Fibroblast of the conjunctiva (primary cell): ENCODE data around the gene HSPA1A.
A peak's percentile ranks its signal among the peaks of the same experiment; 100 is the strongest.
"Not testable (repeated sequence)": the region's sequence is repeated elsewhere in the genome, so short reads cannot be mapped to it uniquely, and the experiment has no call there.

ENCODE experiments used
- DNase-seq: peaks from one replicate; pipeline ENCODE4 v3.0.0-alpha.2; 2010; ENCODE audit warnings: low read depth

HSPA1A gene

DNA sequence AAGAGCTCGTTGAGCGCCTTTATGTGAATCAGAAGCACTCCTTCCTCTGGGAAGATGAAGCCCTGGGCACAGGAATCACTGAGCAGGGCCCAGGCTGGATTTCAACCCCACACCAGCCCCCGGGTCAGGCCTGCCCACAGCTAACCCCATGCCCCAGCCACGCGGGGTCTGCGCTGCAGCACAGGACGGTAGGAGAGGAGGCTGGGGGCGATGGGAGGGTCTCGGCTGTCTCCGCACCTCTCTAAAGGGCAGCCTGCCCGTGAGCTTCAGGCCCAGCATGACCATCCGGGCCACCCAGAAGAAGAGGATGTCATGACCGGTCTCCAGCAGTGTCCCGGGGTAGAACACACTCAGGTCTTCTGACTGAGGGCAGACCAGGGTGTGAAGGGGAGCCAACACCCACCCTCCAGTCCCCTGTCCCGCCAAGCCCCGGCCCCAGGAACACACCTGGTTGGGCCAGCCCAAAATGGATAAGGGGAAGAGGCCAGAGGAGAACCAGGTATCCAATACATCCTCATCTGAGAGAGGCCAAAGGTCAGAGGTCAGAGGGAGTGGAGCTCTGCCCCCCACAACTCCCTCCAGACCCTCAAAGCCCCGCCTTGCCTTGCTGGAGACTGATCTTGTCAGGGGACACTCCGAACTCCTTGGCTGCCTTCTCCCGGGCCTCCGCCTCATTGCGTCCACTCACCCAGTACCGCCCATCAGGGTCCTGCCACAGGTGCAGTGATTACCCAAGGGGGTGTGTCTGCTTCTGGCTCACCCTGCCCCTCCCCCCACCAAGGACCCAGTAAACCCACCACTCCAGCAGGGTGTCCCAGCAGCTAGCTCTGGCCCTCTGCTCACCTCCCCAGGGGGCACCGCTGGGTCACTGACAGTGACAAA lies 33.9 kb upstream of the HSPA1A start:
- DNase-seq: no peak

DNA sequence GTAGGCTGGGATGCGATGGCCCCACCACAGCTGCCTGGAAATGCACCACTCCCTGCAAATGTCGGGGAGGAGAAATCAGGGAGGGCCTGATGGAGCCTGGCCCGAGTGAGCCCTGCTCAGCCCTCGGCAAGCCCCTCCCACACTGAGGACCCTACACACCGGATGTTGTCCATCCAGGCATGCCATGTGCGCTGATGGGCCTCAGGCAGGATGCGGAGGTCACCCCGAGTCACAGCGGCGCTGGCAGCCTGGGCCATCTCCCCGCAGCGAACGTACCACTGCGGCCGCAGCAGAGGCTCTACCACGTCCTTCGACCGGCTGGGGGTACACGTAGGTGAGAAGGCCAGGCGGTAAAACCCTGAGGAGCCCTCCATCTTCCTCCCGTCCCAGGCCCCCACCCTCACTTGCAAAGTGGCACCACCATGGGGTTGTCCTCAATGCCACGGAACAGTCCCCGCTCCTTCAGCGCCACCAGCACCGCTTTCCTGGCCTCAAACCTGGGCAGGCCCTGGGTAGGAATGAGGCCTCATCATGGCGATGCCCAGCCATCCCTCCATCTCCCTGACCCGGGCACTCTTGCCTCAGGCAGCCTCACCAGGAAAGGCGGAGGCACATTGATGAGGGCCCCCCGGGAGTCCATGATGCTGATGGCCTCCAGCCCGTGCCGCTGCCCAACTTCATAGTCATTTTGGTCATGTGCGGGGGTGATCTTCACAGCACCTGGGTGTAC lies 33.1 kb upstream of the HSPA1A start:
- no peak for DNase-seq

GRCh38 chr6:31784098-31784925 lies 31.0 kb upstream of the HSPA1A start:
- no peak for DNase-seq

DNA sequence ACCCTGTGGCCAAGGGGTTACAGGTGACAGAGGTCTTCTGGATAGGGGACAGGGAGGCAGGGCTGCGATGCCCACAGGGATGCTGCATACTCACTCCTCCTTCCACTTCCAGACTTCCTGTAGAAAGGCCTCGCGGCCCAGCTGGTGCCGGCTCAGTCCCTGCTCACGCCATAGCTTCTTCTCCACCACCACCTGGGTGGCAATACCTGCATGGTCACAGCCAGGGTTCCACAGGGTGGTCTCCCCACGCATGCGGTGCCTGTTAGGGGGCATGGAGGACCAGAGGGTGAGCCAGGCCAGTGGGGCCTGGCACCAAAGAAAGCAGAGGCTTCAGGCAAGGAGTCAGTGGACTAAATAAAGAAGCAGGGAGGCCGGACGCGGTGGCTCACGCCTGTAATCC lies 29.9 kb upstream of the HSPA1A start:
- DNase-seq: no peak

- peak; percentile 27 for DNase-seq
Measured at GRCh38 chr6:31791324-31792089, 23.8 kb upstream of the HSPA1A start.

DNA sequence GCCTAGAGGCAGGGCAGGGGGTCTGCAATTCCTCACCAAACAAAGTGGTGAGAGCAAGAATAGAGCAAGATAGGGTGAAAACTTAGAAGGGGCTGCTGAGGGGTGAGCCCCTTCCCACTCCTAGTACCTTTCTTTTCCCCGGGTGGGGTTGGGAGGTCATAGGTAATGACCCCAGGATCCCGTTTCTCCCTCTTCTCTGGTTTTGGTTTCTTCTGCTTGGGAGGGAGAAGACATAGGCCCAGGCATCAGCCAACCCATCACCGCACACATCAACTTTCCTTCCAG lies 23.3 kb upstream of the HSPA1A start:
- DNase-seq: no peak

GRCh38 chr6:31792761-31793171 lies 22.6 kb upstream of the HSPA1A start:
- DNase-seq: no peak

GRCh38 chr6:31793927-31794245 lies 21.5 kb upstream of the HSPA1A start:
- DNase-seq: not testable (repeated sequence)

GRCh38 chr6:31794294-31794865 lies 21.0 kb upstream of the HSPA1A start:
- DNase-seq: peak; percentile 22

DNA sequence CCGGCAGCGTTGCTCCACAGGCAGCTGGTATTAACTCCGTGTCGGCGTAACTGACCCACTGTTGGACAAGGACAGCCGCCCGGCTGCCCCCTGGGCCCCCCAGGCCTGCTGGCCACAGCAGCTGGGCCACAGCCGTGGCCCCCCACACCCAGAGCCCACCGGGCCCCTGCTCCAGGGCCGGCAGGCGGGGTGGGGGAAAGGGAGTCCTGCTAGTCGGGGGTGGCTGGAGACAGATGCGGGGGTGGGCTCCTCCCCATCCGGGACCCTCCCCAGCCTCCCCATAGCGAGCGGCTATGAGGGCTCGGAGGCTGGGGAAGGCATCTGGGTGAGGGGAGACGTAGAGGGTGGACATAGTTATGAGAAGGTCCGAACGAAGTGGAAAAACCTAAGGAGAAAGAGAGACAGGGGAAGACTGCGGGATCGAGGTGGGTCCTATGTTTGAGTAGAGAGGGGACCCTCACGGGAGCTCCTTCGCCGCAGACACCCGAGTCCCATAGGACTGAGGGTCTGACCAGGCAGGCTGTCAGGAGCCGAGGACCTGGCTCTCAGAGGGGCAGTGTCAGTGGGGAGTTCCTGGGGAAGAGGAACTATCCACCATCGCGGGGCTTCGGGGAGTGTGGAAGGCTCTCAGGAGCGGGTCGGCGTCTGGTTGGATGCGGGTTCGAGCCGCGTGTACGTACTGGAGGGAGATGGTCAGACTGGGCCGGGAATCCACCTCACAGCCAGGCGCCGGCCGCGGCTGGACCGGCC lies 20.3 kb upstream of the HSPA1A start:
- DNase-seq: no peak

- peak; percentile 85 for DNase-seq
Measured at GRCh38 chr6:31795616-31796298, 19.6 kb upstream of the HSPA1A start, which contains the start of gene VARS1. Gene VARS1, minus strand, starts transcription at chr6:31795752. Its CDS starts 535 bp downstream, at chr6:31795217.

DNA sequence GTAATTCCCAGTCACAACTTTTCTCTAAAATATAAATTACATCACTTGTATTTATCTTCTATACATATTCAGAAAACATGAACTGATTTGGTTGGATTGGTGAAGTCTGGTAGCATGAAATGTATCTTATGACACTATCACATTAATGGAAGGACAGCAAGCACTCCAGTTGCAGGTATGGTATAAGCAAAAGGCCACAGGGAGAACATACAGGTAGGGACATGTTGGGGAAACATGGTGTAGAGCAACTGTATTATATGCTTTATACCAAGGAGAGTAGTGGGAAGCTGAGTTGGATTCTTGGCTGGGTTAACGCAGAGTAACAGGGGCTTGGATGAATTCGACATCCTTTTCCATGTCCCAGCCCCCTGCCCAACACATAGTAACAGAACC lies 18.4 kb upstream of the HSPA1A start:
- DNase-seq: no peak

GRCh38 chr6:31797588-31797987 lies 17.8 kb upstream of the HSPA1A start:
- no peak for DNase-seq

DNA sequence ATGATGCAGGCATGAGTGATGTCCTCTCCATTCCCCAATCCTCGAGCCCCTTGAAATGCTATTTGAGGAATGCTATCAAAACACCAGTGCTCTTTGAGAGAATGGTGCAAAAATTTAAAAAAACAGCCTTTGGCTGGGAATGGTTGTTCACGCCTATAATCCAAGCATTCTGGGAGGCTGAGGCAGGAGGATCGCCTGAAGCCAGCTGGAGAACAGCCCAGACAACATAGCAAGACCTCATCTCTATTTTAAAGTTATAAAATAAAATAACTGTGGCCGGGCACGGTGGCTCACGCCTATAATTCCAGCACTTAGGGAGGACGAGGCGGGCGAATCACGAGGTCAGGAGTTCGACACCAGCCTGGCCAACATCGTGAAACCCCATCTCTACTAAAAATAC lies 15.6 kb upstream of the HSPA1A start:
- no peak for DNase-seq

DNA sequence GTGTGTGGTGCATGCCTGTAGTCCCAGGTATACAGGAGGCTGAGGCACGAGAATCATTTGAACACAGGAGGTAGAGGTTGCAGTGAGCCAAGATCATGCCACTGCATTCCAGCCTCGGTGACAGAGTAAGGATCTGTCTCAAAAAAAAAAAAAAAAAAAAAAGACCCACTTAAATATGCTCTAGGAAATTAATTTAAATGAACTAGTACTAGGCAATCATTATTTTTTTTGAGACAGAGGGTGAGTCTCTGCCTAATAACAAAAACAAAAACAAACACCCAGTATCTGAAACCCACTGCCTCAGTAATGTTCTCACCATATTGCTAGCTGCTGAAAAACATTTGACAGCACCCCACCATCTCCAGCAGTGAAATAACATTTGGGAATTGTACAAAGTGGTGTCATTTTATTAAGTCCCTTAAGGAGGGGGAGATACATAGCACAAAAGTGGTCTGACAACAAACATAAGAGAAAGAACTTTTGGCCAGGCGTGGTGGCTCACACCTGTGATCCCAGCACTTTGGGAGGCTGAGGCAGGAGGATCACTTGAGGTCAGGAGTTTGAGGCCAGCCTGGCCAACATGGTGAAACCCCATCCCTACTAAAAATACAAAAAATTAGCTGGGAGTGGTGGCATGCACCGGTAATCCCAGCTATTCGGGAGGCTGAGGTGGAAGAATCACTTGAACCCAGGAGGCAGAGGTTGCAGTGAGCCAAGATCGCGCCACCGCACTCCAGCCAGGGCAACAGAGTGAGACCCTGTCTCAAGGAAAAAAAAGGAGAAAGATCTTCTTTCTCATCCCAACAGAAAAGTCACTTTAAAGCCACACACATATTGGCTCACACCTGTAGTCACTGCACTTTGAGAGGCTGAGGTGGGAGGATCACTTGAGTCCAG lies 14.1 kb upstream of the HSPA1A start:
- not testable (repeated sequence) for DNase-seq

- DNase-seq: no peak
Measured at GRCh38 chr6:31805939-31806469, 9.3 kb upstream of the HSPA1A start.

- peak; percentile 96 for DNase-seq
Measured at GRCh38 chr6:31806470-31807272, 8.7 kb upstream of the HSPA1A start, which contains the start of gene LSM2. Gene LSM2, minus strand, starts transcription at chr6:31806966. Its CDS starts 209 bp downstream, at chr6:31806757.

GRCh38 chr6:31808599-31808998 lies 6.7 kb upstream of the HSPA1A start:
- not testable (repeated sequence) for DNase-seq
